DOHH2 (cell line): ENCODE data around the gene PLPPR5.

Experiments used
- EZH2phosphoT487 ChIP-seq: fragments of 200-600 bp; sonication (generic); IDR thresholded peaks from 2 replicates; pipeline ENCODE4 v1.6.1; 2017; ENCODE audit warnings: borderline replicate concordance, mild to moderate bottlenecking, antibody characterized with exemption, low read length, moderate library complexity, mixed read lengths
- TF ChIP-seq, protein P1 (sequence below): fragments of 200-600 bp; sonication (generic); IDR thresholded peaks from one replicate; pipeline ENCODE4 v1.5.1; 2014; ENCODE audit warnings: antibody characterized with exemption, mild to moderate bottlenecking, low read depth, low read length; ENCODE audit not compliant: poor library complexity, severe bottlenecking

DNA sequence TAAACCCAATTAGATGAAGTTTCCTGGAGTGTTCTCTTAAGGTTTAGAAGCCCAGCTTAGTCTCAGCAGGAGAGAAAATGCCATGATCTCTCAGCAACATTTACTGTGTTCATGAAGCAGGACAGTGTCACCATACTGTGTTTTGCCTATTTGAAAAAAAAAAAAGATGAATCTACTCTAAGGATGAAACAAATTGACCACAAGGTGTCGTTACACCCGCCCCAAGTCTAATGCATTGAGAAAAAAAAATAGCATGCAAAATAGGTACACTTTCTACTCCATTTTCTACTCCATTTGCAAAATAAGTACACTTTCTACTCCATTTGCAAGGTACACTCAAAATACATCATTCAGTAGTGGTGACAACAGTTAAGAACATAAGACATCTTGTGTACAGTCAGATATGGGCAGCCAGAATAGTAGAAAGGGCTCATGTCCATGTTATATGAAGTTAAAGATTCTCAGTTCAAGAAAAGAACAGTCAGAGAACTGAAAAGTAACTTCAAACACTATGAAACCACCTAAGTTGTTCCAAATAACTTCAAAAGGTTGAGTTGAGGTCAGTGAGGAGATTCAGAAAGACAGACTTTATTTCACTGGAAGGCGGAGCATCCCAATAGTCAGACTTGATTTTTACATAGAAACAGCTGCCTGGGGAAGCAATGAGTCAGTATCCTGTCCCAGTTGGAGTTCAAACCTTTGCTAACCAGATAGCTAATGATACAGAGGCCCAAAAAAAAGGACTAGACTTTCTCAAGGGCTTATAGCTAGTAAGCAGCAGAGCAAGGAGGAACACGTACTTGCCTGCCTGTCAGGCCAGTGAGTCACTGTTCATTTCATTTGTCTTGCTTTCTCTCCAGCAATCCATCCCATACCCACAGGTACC is 13.3 kb downstream of the PLPPR5 start:
- TF ChIP-seq, protein P1, sequence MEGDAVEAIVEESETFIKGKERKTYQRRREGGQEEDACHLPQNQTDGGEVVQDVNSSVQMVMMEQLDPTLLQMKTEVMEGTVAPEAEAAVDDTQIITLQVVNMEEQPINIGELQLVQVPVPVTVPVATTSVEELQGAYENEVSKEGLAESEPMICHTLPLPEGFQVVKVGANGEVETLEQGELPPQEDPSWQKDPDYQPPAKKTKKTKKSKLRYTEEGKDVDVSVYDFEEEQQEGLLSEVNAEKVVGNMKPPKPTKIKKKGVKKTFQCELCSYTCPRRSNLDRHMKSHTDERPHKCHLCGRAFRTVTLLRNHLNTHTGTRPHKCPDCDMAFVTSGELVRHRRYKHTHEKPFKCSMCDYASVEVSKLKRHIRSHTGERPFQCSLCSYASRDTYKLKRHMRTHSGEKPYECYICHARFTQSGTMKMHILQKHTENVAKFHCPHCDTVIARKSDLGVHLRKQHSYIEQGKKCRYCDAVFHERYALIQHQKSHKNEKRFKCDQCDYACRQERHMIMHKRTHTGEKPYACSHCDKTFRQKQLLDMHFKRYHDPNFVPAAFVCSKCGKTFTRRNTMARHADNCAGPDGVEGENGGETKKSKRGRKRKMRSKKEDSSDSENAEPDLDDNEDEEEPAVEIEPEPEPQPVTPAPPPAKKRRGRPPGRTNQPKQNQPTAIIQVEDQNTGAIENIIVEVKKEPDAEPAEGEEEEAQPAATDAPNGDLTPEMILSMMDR = peak; percentile 60
- TF ChIP-seq EZH2phosphoT487 = no peak
